Measurements from ENCODE around the gene OR2F1. TPM values are rescaled to one million over a fixed set of nuclear protein-coding genes. Genes with fewer than 3 reads are reported as not detected.

OR2F1 gene
- total RNA-seq, 2 donors from 2014 or later = not detected

- Histone ChIP-seq H3K9me3 (no peaks in the 10 kb centered on the region), H3K27ac (no peak overlapping the region), H3K36me3 (no peaks in the 10 kb centered on the region), H3K27me3 (replicated peaks; ENCODE audit: insufficient read depth) (no peaks in the 10 kb centered on the region), H3K4me3 (no peak overlapping the region), H3K4me1 (replicated peaks) (no peaks in the 10 kb centered on the region)
- no peak for TF ChIP-seq CTCF (IDR thresholded peaks at IDR 0.05)
- no peak for TF ChIP-seq POLR2AphosphoS5 (IDR thresholded peaks at IDR 0.05)
- no peak for TF ChIP-seq POLR2A (IDR thresholded peaks at IDR 0.05)
- 86% methylated on average over 4 of the region's 4 CpGs for WGBS
- intact Hi-C loops (cut with DNase I) = no loop called here
- DNase-seq (ENCODE audit: low spot score) = no peak
Measured at GRCh38 chr7:143936087-143937009, 18.3 kb upstream of the OR2F1 start.

- intact Hi-C loops (cut with DNase I) = no loop called here
- no peak overlapping the region for H3K4me3 ChIP-seq
- no peaks in the 10 kb centered on the region for H3K36me3 ChIP-seq
- H3K9me3 ChIP-seq = no peaks in the 10 kb centered on the region
- H3K27ac ChIP-seq = no peak overlapping the region
- TF ChIP-seq POLR2AphosphoS5 (IDR thresholded peaks at IDR 0.05) = no peak
- TF ChIP-seq POLR2A (IDR thresholded peaks at IDR 0.05) = no peak
- no peak for TF ChIP-seq CTCF (IDR thresholded peaks at IDR 0.05)
- DNase-seq (ENCODE audit: low spot score) = no peak
- WGBS = 78% methylated on average over 5 of the region's 5 CpGs
- H3K27me3 ChIP-seq (replicated peaks; ENCODE audit: insufficient read depth) = no peaks in the 10 kb centered on the region
- no peaks in the 10 kb centered on the region for H3K4me1 ChIP-seq (replicated peaks)
Measured at GRCh38 chr7:143938379-143939243, 16.0 kb upstream of the OR2F1 start.

GRCh38 chr7:143945423-143945822 is 9.2 kb upstream of the OR2F1 start:
- WGBS = 91% methylated on average over 4 of the region's 4 CpGs
- H3K9me3 ChIP-seq = no peaks in the 10 kb centered on the region
- H3K27me3 ChIP-seq (replicated peaks; ENCODE audit: insufficient read depth) = no peaks in the 10 kb centered on the region
- DNase-seq (ENCODE audit: low spot score) = no peak
- no peak for TF ChIP-seq CTCF (IDR thresholded peaks at IDR 0.05)
- no peak for TF ChIP-seq POLR2AphosphoS5 (IDR thresholded peaks at IDR 0.05)
- no peak for TF ChIP-seq POLR2A (IDR thresholded peaks at IDR 0.05)
- no peak overlapping the region for H3K27ac ChIP-seq
- no peaks in the 10 kb centered on the region for H3K4me1 ChIP-seq (replicated peaks)
- intact Hi-C loops (cut with DNase I) = no loop called here
- no peak overlapping the region for H3K4me3 ChIP-seq
- no peaks in the 10 kb centered on the region for H3K36me3 ChIP-seq

- H3K27me3 ChIP-seq (replicated peaks; ENCODE audit: insufficient read depth) = no peaks in the 10 kb centered on the region
- intact Hi-C loops (cut with DNase I) = no loop called here
- no peaks in the 10 kb centered on the region for H3K36me3 ChIP-seq
- no peak overlapping the region for H3K4me3 ChIP-seq
- H3K9me3 ChIP-seq = no peaks in the 10 kb centered on the region
- H3K4me1 ChIP-seq (replicated peaks) = no peaks in the 10 kb centered on the region
- no peak for DNase-seq (ENCODE audit: low spot score)
- TF ChIP-seq POLR2A (IDR thresholded peaks at IDR 0.05) = no peak
- no peak for TF ChIP-seq CTCF (IDR thresholded peaks at IDR 0.05)
- TF ChIP-seq POLR2AphosphoS5 (IDR thresholded peaks at IDR 0.05) = no peak
- whole genome bisulfite sequencing = 56% methylated on average over 2 of the region's 2 CpGs
- H3K27ac ChIP-seq = no peak overlapping the region
Measured at GRCh38 chr7:143947111-143947510, 7.5 kb upstream of the OR2F1 start.

Data from prostate gland (tissue), 2 donors.